SW 1271 (cell line): ENCODE measurements around the gene CRELD2.

Experiments
- DNase-seq, 2 experiments: peaks; one replicate each; lab custom pipeline; 2025; lab: John Stamatoyannopoulos, UW

CRELD2 gene

GRCh38 chr22:49946612-49947295 is 28.3 kb downstream of the CRELD2 start:
- DNase-seq, result no peak

GRCh38 chr22:49947296-49947622 is 28.8 kb downstream of the CRELD2 start:
- DNase-seq, result no peak

GRCh38 chr22:49948116-49948957 is 29.9 kb downstream of the CRELD2 start:
- no peak for DNase-seq

GRCh38 chr22:49948958-49949913 is 30.8 kb downstream of the CRELD2 start:
- no peak for DNase-seq

GRCh38 chr22:49949914-49950292 is 31.5 kb downstream of the CRELD2 start:
- DNase-seq, result no peak

- no peak for DNase-seq
These were observed 32.1 kb downstream of the CRELD2 start for GRCh38 chr22:49950396-49950994.

- no peak for DNase-seq
These were observed 32.7 kb downstream of the CRELD2 start for GRCh38 chr22:49951000-49951677.

GRCh38 chr22:49951678-49951985 is 33.2 kb downstream of the CRELD2 start:
- DNase-seq, result no peak

GRCh38 chr22:49951986-49952896 is 33.8 kb downstream of the CRELD2 start:
- DNase-seq, result peak in 1 of 2 experiments; percentile 65

GRCh38 chr22:49953027-49953679 is 34.7 kb downstream of the CRELD2 start:
- DNase-seq, result no peak

GRCh38 chr22:49953680-49954344 is 35.4 kb downstream of the CRELD2 start:
- DNase-seq, result no peak

GRCh38 chr22:49954354-49954753 is 35.9 kb downstream of the CRELD2 start:
- DNase-seq, result no peak

- no peak for DNase-seq
These were observed 36.7 kb downstream of the CRELD2 start for GRCh38 chr22:49954991-49955580.

GRCh38 chr22:49955581-49956417 is 37.4 kb downstream of the CRELD2 start:
- DNase-seq, result no peak

GRCh38 chr22:49956418-49956770 is 38.0 kb downstream of the CRELD2 start:
- no peak for DNase-seq

- DNase-seq, result no peak
These were observed 38.7 kb downstream of the CRELD2 start for GRCh38 chr22:49956914-49957825.

- DNase-seq, result no peak
These were observed 39.5 kb downstream of the CRELD2 start for GRCh38 chr22:49957826-49958365.
